Endothelial cell of hepatic sinusoid (primary cell): Measurements from ENCODE around the gene MTX1.
"Not testable (repeated sequence)": the region's sequence is repeated elsewhere in the genome, so short reads cannot be mapped to it uniquely, and the experiment has no call there.

Source experiments
- in situ Hi-C: cut with HindIII; loops from 2 replicates; pipeline ENCODE4 v1.10.0; 2017; ENCODE audit warnings: low sequenced_read_pairs

MTX1 gene

DNA sequence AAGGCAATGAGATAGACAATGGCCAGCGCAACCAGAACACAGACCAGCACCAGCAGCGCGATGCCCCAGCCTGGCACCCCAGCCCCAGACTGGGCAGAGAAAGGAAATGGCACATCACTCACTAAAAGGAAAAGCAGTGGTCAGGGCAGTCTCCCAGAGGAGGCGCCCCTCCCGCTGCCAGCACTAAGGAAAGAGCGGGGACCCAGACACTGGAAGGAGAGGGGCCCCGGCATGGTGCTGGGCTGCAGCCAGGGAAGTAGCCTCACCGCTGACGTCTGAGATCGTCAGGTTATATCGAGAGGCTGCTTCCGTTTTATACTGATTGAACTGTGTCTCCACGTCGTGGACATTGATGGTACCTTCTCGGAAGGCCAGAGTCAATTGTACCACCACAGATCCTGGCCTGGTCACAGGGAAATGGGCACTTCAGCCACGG is 21.0 kb upstream of the MTX1 start:
- in situ Hi-C loops = no loop called here

DNA sequence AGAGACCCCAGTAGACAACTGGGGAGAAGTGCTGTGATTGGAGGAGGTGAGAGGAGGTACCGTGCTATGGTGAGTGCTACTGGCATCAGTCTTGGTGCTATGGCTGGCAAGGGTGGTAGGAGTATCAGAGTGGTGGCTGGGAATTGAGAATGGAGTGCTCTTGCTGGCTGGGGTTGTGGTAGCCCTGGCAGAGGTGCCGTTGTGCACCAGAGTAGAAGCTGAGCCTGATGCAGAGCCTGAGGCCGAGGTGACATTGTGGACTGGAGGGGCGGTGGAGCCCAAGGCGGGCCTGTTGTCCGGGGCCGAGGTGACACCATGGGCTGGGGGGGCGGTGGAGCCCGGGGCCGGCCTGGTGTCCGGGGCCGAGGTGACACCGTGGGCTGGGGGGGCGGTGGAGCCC is 20.2 kb upstream of the MTX1 start:
- in situ Hi-C loops = no loop called here

DNA sequence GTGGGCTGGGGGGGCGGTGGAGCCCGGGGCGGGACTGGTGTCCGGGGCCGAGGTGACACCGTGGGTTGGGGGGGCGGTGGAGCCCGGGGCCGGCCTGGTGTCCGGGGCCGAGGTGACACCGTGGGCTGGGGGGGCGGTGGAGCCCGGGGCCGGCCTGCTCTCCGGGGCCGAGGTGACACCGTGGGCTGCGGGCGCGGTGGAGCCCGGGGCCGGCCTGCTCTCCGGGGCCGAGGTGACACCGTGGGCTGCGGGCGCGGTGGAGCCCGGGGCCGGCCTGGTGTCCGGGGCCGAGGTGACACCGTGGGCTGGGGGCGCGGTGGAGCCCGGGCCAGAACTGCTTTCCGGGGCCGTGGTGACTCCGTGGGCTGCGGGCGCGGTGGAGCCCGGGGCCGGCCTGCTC is 18.6 kb upstream of the MTX1 start:
- in situ Hi-C loops = not testable (repeated sequence)

DNA sequence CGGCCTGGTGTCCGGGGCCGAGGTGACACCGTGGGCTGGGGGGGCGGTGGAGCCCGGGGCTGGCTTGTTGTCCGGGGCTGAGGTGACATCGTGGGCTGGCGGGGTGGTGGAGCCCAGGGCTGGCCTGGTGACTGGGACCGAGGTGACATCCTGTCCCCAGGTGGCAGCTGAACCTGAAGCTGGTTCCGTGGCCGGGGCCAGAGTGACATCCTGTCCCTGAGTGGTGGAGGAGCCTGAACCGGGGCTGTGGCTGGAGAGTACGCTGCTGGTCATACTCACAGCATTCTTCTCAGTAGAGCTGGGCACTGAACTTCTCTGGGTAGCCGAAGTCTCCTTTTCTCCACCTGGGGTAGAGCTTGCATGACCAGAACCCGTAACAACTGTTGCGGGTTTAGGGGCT is 16.6 kb upstream of the MTX1 start:
- in situ Hi-C loops = no loop called here

DNA sequence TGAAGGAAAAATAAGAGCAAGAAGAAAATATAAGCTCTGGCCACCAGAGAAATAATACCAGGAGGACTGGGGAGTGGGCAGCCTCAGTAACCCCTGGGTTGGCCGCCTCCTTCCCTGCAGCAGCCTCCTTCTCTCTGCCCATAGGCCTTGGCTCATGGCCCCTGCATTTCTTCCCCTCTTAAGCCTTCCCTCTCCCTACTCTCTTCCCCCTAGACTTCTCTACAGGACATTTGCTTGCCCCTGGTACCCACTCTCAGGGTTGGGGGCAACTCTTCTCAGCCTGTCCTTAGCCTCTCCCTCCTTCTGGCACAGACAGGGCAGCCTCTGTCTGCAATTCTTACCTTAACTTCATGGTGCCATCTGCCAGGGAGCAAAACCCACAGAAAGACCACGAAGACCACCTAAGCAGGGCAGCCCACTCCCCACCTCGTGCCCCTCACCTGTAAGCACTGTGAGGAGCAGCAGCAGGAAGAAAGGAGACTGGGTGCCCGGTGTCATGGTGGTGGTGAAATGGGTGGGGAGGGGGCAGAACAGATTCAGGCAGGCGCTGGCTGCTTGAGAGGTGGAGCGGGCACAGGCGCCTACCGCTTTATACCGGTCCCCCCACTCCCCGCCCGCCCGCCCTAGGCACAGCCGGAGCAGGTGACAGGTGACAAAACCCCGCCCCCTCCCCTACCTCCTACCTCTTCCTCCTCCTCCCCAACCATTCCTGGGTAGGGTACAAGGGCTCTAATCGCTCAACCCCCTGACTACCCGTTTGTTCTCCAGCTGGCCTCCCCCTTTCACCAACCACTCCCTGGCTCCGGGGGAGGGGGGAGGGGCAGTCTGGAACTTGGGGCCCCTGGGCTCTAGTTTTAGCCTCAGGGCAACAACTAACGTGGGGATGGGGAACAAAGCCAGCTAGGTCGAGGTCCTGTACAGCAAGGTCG is 15.9 kb upstream of the MTX1 start:
- in situ Hi-C loops = no loop called here

DNA sequence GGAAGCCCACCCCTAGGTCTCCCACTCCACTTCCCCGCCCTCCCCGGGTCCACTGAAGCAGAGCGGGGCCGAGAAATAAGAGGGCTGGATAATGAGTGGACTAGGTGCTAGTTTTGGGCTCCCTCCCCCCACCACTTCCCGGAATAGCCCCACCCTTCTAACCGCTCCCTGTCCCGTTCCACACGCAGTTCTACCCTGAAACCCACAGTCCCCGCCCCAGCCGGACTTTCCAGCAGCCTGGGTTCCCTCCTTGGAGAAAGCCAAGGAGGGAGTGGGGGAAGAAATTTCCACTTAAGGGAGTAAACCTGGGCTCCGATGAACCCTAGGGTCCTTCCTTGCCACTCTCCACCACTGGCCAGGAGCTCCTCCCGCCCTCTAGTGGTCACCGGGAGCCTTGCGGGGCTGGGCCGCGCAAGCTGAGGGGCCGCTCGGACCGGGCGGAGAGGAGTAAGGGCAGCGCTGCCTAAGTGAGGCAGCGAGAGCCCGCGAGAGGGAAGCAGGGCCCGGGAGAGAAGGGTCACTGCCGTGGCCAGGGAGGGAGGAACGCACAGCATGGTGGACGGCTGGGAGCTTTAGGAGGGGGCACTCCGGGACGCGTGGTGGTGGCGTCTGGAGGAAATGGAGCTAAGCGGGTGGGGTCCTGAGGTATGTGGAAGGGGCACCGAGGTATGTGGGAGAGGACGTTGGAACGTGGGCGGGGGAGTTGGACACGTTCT is 15.1 kb upstream of the MTX1 start:
- in situ Hi-C loops = no loop called here

DNA sequence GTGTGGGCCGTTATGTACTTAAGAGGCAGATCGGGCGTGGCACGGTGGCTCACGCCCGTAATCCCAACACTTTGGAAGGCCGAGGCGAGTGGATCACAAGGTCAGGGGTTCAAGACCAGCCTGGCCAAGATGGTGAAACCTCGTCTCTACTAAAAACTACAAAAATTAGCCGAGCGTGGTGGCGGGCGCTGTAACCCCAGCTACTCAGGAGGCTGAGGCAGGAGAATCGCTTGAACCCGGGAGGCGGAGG is 14.6 kb upstream of the MTX1 start:
- in situ Hi-C loops = not testable (repeated sequence)

DNA sequence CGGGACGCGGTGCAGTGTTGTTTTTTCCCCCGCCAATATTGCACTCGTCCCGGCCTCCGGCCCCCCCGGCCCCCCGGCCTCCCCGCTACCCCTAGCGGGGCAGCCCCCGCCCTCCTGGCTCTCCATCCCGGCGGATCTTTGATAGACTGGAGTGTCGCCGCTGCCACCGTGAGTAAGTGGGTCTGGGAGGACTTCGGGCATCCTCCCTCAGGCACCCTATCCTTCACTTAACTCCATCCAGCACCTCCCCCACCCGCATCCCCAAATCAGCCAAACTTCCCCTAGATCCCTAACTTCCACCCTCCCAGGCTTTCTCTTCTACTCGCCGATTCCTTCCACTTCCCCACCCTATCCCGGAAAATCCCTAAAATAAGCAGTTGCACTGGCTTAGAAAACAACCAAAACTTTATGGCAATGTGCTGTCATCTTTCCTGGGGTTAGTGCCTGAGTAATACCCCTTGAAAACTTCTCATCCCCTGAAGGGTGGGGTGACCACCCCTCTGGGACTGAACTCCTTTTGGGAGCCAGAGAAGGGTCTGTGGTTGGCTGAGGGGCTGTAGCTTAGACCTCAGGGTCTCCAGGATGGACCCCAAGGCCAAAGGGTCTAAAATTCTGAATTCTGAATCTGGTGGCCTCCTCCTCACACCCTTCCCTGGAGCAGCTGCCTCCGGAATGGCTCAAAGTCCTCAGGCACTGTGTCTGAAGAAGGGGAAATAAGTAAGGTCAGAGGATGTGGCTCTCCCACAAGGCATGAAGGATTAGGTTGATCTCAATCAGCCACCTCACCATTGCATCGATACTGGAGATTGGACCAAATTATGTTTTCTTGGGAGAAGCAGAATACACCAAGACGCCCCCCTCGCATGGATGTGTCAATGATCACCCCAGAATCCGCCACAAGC is 13.0 kb upstream of the MTX1 start:
- in situ Hi-C loops = no loop called here

DNA sequence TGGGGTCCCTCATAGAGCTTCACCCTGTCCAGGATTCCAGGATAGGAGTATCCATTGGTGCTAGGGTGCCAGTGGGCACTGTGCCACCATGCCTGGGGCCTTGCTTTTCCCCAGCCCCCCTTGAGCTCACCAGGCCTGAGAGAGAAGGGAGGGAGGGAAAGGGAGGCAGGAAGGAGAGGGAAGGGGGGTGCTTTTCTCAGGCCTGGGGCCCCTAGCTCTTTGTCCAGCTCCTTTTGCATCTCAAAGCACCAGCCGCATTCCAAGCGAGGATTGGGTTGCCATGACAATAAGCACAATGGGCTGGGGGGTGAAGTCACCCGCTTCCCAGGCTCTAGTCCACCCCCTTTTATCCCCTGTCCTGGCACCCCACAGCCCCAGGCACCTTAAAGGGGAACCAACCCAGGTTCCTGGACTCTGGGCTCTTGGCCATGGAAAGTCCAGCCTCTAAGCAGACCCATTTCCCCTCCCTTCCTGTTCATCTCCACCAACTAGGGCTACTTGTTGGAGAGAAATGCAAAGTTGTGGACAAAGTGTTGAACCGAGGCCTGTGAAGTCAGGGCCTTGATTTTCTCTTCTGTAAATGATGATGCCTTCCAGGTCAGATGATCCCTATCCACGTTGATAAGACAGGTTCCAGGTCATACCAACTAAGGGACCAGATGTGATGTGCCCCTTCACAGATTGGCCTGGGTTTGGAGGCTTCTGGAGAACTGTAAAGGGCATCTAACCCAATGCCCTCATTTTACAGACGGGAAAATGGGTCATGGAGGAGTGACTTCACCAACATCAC is 12.2 kb upstream of the MTX1 start:
- in situ Hi-C loops = no loop called here

DNA sequence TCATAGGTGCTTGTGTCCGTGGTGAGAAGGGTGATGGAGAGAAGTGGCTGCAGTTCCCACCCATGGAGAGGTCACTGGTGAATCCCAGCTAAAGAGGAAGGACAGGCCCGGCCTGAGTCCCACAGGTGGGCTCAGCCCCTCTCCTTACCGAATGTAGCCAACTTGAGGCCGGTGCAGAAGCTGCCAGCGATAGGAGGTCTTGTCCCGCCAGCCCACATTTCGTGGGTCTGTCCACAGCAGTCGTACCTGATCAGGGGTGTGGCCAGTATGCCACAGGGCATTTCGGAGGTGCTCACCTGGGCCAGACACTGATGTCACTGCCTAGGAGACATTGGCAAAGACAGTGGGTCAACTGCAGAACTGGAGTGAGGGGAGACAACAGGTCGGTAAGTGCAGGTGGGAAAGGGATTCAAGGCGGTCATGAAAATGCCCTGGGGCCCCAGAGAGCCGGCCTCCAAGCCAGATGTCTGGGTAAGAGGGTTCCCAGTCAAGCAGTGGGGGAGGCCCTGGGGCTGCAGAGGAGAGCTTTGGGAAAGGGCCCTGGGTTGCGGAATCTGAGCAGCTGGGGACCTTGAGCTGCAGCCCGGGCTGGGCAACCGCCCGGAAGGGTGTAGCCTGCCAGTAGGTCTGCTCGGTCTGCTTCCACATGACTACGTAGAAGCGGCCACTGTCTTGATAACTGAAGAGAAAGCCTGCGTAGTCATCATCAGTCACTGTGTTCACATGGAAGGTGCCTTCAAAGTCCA is 11.4 kb upstream of the MTX1 start:
- in situ Hi-C loops = no loop called here

DNA sequence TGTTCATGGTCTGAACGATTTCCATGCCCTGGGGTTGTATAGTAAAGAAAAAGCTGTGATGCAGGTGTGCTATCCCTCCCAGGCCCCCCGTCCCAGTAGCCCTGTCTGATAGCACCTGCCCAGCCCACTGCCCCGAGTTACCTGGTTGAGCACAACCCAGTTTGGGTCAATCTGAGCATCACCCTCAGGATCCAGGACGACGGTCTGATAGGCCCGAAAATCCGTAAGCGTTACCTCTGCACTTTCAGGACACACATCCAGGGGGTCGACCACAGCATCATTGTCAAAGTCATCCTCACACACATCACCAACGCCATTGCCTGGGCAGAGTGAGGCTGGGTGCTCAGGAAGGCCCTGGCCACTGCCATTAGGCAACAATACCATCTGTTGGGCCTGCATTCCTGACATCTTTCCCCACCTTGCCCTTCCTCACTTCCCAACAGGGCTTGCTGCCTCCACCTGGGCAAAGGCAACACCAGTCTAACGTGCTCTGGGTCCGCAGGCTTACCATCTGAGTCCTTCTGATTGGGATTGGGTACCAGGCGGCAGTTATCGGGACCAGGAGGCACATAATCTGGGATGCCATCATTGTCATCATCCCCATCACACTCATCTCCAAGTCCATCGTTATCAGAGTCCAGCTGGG is 10.5 kb upstream of the MTX1 start:
- in situ Hi-C loops = no loop called here

DNA sequence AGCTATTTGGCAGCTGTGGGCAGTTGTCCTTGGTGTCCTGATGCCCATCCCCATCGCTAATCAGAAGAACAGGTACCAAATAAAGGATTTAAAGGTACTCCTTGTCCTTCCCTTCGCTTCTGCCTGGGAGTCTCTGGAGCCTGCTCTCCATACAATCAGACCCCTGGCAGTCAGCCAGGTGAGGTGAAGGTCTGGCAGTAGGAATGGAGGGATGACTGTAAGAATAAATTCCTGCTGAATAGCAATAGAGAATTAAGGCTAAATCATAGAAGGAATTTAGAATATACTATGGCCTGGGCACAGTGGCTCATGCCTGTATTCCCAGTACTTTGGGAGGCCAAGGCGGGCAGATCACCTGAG is 10.0 kb upstream of the MTX1 start:
- in situ Hi-C loops = no loop called here

DNA sequence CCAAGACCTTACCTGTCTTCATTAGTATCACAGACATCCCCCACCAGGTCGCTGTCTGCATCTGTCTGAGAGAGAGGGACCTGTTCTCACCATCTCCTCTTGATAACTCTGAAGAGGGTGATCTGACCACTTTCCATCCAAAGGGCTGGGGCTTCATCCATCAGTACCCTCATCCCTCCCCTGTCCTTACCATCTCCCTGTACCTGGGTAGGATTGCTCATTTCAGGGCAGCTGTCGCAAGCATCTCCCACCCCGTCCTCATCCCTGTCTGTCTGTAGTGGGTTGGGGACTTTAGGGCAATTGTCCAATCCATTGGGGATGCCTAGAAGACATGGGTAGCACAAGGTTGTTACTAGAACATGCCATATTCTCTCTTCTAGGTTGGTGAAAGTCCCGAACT is 8.7 kb upstream of the MTX1 start:
- in situ Hi-C loops = no loop called here

DNA sequence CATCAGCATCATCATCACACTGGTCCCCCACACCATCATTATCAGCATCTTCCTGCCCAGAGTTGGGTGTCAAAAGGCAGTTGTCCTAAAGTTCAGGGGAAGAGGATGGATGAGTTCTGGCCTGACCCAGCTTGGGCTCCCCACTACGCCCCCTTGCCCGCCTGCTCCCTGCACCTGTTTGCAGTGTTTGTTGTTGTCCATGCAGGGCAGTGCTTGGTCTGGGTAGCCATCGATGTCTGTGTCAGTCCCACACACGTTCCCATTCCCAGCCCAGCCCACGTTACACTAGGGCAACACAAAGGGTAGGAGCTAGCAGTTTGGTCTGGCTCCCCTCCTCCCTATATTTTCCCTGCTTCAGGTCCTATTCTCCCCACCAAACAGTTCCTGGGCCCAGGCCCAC is 7.6 kb upstream of the MTX1 start:
- in situ Hi-C loops = no loop called here

DNA sequence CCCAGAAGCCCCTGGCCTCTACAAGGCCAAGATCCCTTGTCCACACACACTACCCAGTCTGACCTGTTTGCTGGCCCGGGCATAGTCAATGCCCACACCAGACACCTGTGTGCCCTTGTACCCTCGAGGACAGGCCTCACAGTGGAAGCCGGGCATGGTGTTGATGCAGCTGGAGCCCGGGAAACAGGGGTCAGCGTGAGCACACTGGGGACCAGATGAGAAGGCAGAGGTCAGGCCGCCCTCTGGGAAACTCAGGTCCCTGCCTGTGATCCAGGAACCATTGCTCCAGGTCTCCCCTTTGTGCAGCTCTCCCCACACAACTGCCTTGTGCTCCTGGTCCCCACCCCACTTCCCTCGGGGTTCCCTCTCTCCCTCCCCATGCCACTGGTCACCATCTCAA is 6.3 kb upstream of the MTX1 start:
- in situ Hi-C loops = no loop called here

DNA sequence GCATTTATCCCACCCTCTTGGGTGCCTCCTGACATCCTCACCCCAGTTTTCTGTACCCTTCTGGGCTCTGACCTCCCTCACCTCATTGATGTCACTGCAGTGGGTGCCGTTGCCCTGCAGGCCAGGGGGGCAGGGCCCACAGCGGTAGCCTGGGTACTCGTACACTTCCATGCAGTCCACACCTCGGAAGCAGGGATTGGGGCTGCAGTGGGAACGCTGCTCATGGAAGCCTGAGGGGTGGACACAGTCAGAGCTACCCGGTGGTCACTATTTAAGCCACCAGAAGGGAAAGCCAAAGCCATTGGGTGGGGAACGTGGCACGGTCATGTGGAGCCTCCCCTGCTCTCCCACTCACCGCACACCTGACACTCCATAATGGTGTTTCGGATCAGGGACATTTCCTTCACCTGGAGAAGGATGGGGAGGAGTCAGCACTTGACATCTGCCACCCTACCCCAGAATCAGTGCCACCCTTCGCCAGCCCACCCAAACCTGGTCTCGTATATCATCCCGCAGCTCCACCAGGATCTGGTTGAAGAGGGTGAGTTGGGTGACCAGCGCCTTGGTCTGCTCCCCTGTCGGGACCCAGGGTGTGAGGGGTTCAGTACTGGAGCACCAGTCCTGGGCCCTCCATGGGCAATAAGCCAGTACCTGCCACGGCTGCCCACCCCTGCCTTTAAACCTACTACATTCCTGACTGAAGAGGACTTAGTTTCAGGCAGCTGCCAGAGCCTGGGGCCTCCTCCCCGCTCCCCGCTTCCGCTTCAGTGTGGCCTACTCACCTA is 5.6 kb upstream of the MTX1 start:
- in situ Hi-C loops = no loop called here

DNA sequence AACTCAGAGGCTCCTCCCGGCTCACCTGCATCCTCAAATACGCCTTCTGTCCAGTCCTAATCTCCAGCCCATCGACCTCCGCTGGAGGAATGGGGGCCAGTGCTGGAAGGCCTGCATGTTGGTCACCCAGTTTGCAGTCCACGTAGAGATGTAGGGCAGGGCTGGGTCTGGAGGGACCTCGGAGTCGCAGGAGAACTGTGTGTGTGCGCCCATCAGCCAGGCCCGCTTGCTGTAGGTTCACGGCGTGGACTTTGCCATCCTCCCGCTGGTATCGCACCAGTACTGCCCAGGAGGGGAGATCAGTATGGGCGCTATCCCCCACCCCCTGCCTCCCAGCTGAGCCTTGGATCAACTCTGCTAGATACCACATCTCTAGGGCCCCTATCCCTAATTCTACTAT is 3.5 kb upstream of the MTX1 start:
- in situ Hi-C loops = no loop called here

DNA sequence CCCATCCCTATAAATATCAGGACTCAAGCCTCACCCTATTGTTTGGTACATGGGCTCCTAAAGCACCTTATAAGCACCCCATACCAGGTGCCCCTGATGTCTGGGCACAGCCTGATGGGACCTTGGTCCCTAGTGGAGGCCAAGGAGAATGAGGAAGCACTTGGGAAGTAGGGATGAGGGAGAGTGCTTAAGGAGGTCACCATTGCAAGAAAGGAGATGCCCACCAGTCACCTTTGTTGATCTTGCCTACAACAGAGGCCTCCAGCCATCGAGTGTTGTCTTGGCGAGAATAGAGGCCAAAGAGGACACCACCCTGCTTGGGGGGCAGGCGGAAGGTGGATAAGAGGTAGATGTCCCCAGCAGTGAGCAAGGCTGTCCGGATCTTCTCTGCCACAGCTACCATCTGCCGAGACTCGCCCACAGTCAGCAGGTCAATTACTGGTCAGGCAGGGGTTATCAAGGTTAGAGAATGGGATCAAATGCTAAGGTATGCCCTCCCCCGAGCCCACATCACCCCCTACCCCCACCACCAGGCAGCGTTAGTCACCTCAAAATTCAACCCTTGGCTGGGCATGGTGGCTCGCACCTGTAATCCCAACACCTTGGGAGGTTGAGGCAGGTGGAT is 2.4 kb upstream of the MTX1 start:
- in situ Hi-C loops = no loop called here
